H1 (cell line): ENCODE measurements around the gene TRPC1.

Experiments used
- BRCA1 ChIP-seq: IDR thresholded peaks from 2 replicates; pipeline ENCODE4 v1.6.1; 2012; ENCODE audit warnings: low read depth, low read length, improper control_type of control experiment
- EGR1 ChIP-seq: IDR thresholded peaks from 2 replicates; pipeline ENCODE4 v1.6.1; 2011; ENCODE audit warnings: low read depth, low read length, borderline replicate concordance
- EZH2 ChIP-seq: fragments of 200-600 bp; sonication (generic); IDR thresholded peaks from 2 replicates; pipeline ENCODE4 v1.7.1; 2012; ENCODE audit warnings: low read depth, mild to moderate bottlenecking, moderate library complexity, low read length, inconsistent platforms; ENCODE audit not compliant: severe bottlenecking
- FOSL1 ChIP-seq: IDR thresholded peaks from 2 replicates; pipeline ENCODE4 v1.6.1; 2011; ENCODE audit warnings: mild to moderate bottlenecking, low read depth, low read length, moderate library complexity; ENCODE audit not compliant: insufficient read depth
- HDAC6 ChIP-seq: IDR thresholded peaks from one replicate; pipeline ENCODE4 v1.7.1; 2012; ENCODE audit warnings: low read depth, mild to moderate bottlenecking, inconsistent platforms, low read length, moderate library complexity
- PHF8 ChIP-seq: fragments of 200-600 bp; sonication (generic); conservative IDR thresholded peaks from 2 replicates; pipeline ENCODE4 v1.7.1; 2012; ENCODE audit warnings: low read depth, mild to moderate bottlenecking, inconsistent platforms, low read length, moderate library complexity
- POLR2AphosphoS5 ChIP-seq: IDR thresholded peaks from 2 replicates; pipeline ENCODE4 v1.6.1; 2011; ENCODE audit warnings: low read depth, low read length
- RAD21 ChIP-seq, 2 experiments: IDR thresholded peaks in 1 of 2; conservative IDR thresholded peaks in 1 of 2; 2 replicates each; pipeline ENCODE4 v1.6.1; 2011; ENCODE audit warnings: low read depth in 2 of 2, low read length in 2 of 2, improper control_type of control experiment in 1 of 2, inconsistent platforms in 1 of 2, mild to moderate bottlenecking in 1 of 2, moderate library complexity in 1 of 2
- TF ChIP-seq, protein P1 (sequence below), 3 experiments: IDR thresholded peaks; 1 replicate in 2 of 3; 2 replicates in 1 of 3; pipeline versions ENCODE4 v1.5.1 to v1.6.1; 2011; ENCODE audit warnings: low read length in 3 of 3, mild to moderate bottlenecking in 3 of 3, inconsistent platforms in 2 of 3, low read depth in 1 of 3, moderate library complexity in 1 of 3; ENCODE audit not compliant: insufficient read depth in 1 of 3; ENCODE audit errors: control extremely low read depth in 1 of 3
- TF ChIP-seq, protein P2 (sequence below): IDR thresholded peaks from 2 replicates; pipeline ENCODE4 v1.6.1; 2012; ENCODE audit warnings: inconsistent platforms

DNA sequence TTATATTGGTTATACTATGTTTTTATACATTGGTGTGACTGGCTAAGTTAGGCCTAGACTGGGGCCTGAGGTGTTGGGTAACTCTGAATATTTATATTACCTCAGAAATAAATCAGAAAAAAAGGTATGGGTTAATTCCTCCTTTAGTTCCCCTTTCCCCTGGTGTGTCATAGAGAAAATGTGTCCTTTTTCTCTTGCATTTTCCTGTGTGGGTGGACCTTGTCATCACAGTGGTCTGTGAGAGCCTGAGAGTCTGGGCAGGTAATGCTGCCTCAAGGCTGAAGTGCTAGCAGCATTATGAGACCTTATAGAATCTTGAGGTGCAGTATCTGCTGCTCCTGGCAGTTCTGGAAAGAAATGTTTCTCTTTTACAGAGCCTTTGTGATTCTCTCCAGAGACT, 95.3 kb downstream of the TRPC1 start:
- TF ChIP-seq, protein P1, sequence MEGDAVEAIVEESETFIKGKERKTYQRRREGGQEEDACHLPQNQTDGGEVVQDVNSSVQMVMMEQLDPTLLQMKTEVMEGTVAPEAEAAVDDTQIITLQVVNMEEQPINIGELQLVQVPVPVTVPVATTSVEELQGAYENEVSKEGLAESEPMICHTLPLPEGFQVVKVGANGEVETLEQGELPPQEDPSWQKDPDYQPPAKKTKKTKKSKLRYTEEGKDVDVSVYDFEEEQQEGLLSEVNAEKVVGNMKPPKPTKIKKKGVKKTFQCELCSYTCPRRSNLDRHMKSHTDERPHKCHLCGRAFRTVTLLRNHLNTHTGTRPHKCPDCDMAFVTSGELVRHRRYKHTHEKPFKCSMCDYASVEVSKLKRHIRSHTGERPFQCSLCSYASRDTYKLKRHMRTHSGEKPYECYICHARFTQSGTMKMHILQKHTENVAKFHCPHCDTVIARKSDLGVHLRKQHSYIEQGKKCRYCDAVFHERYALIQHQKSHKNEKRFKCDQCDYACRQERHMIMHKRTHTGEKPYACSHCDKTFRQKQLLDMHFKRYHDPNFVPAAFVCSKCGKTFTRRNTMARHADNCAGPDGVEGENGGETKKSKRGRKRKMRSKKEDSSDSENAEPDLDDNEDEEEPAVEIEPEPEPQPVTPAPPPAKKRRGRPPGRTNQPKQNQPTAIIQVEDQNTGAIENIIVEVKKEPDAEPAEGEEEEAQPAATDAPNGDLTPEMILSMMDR (IDR thresholded peaks at IDR 0.05; ENCODE audit: control extremely low read depth in 1 of 3, insufficient read depth in 1 of 3, low read depth in 1 of 3, low read length in 3 of 3): no peak
- TF ChIP-seq POLR2AphosphoS5 (no peak), BRCA1 (no peak), EZH2 (no peak), HDAC6 (no peak), EGR1 (no peak), PHF8 (no peak), RAD21 (IDR thresholded peaks at IDR 0.05 in 1 of 2, conservative IDR thresholded peaks at IDR 0.05 in 1 of 2; ENCODE audit: low read depth in 2 of 2, low read length in 2 of 2) (no peak), FOSL1 (no peak)
- TF ChIP-seq, protein P2, sequence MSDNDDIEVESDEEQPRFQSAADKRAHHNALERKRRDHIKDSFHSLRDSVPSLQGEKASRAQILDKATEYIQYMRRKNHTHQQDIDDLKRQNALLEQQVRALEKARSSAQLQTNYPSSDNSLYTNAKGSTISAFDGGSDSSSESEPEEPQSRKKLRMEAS: no peak
